SK-N-SH treated with all-trans-retinoic acid at 6 μM for 48 hours (cell line): ENCODE data around the gene ANK3.

Experiments used
- PATZ1 ChIP-seq: fragments of 250-450 bp; sonication (Bioruptor Pico); IDR thresholded peaks from 2 replicates; pipeline ENCODE4 v1.8.0; 2020; ENCODE audit warnings: mild to moderate bottlenecking, moderate library complexity, borderline replicate concordance
- ZNF8 ChIP-seq: fragments of 450-650 bp; formaldehyde crosslinking; IDR thresholded peaks from 2 replicates; pipeline ENCODE4 v1.5.0; 2020; ENCODE audit warnings: mild to moderate bottlenecking, moderate library complexity

- TF ChIP-seq ZNF8 (CRISPR knock-in tag) (no peak), PATZ1 (CRISPR knock-in tag) (no peak)
These were observed 75.4 kb downstream of the ANK3 start for GRCh38 chr10:60314069-60314940.
